T-helper 1 cell treated with Interleukin-12 subunit alpha and Interleukin-12 subunit beta and Interleukin-4 antibody, amounts not matched to agents 30 μg/mL and 1 μg/mL, for 36 hours (primary cell): Measurements from ENCODE around the gene MAB21L3.

Experiments
- H3K27ac Mint-ChIP-seq: one replicate; pipeline ENCODE4 v1.8.0; 2021; ENCODE audit warnings: mild to moderate bottlenecking, mixed read lengths
- H3K27me3 Mint-ChIP-seq: one replicate; pipeline ENCODE4 v1.8.0; 2021; ENCODE audit warnings: low read depth, mixed read lengths
- H3K36me3 Mint-ChIP-seq: one replicate; pipeline ENCODE4 v1.8.0; 2021; ENCODE audit warnings: low read depth, mixed read lengths
- H3K4me1 Mint-ChIP-seq: one replicate; pipeline ENCODE4 v1.8.0; 2021; ENCODE audit warnings: low read depth, mixed read lengths
- H3K4me3 Mint-ChIP-seq: one replicate; pipeline ENCODE4 v1.8.0; 2021; ENCODE audit warnings: mild to moderate bottlenecking, moderate library complexity, mixed read lengths
- H3K9me3 Mint-ChIP-seq: one replicate; pipeline ENCODE4 v1.8.0; 2021; ENCODE audit warnings: mixed read lengths

MAB21L3 gene

GRCh38 chr1:116122955-116123757 is 12.0 kb downstream of the MAB21L3 start:
- no peaks in the 10 kb centered on the region for H3K9me3 Mint-ChIP-seq
- H3K27ac Mint-ChIP-seq = no peak overlapping the region
- no peaks in the 10 kb centered on the region for H3K36me3 Mint-ChIP-seq
- H3K27me3 Mint-ChIP-seq = peaks cover 9% of the 10 kb centered on the region
- no peak overlapping the region for H3K4me3 Mint-ChIP-seq
- H3K4me1 Mint-ChIP-seq = peaks cover 4% of the 10 kb centered on the region

GRCh38 chr1:116123837-116124533 is 12.8 kb downstream of the MAB21L3 start:
- Mint-ChIP-seq H3K36me3 (no peaks in the 10 kb centered on the region), H3K27me3 (peaks cover 9% of the 10 kb centered on the region), H3K4me3 (no peak overlapping the region), H3K27ac (no peak overlapping the region), H3K9me3 (no peaks in the 10 kb centered on the region), H3K4me1 (peaks cover 9% of the 10 kb centered on the region)

- H3K36me3 Mint-ChIP-seq = no peaks in the 10 kb centered on the region
- H3K27ac Mint-ChIP-seq = no peak overlapping the region
- H3K27me3 Mint-ChIP-seq = peaks cover 15% of the 10 kb centered on the region
Measured at GRCh38 chr1:116125758-116126157, 14.6 kb downstream of the MAB21L3 start.

GRCh38 chr1:116126281-116126680 is 15.1 kb downstream of the MAB21L3 start:
- Mint-ChIP-seq H3K4me3 (no peak overlapping the region), H3K9me3 (no peaks in the 10 kb centered on the region), H3K27me3 (peaks cover 15% of the 10 kb centered on the region), H3K36me3 (no peaks in the 10 kb centered on the region), H3K4me1 (peaks cover 9% of the 10 kb centered on the region), H3K27ac (no peak overlapping the region)

More at GRCh38 chr1:116125758-116126157, 14.6 kb downstream of the MAB21L3 start:
- H3K9me3 Mint-ChIP-seq = no peaks in the 10 kb centered on the region
- peaks cover 9% of the 10 kb centered on the region for H3K4me1 Mint-ChIP-seq
- no peak overlapping the region for H3K4me3 Mint-ChIP-seq

- no peaks in the 10 kb centered on the region for H3K9me3 Mint-ChIP-seq
- H3K36me3 Mint-ChIP-seq = no peaks in the 10 kb centered on the region
- H3K27ac Mint-ChIP-seq = no peak overlapping the region
- no peak overlapping the region for H3K4me3 Mint-ChIP-seq
- peaks cover 9% of the 10 kb centered on the region for H3K4me1 Mint-ChIP-seq
- peaks cover 15% of the 10 kb centered on the region for H3K27me3 Mint-ChIP-seq
Measured at GRCh38 chr1:116127123-116127847, 16.1 kb downstream of the MAB21L3 start.

GRCh38 chr1:116127848-116128540 is 16.8 kb downstream of the MAB21L3 start:
- Mint-ChIP-seq H3K4me1 (peaks cover 9% of the 10 kb centered on the region), H3K4me3 (no peak overlapping the region), H3K9me3 (no peaks in the 10 kb centered on the region), H3K27me3 (peaks cover 15% of the 10 kb centered on the region), H3K27ac (no peak overlapping the region), H3K36me3 (no peaks in the 10 kb centered on the region)

GRCh38 chr1:116128664-116129063 is 17.5 kb downstream of the MAB21L3 start:
- no peaks in the 10 kb centered on the region for H3K9me3 Mint-ChIP-seq
- peaks cover 15% of the 10 kb centered on the region for H3K27me3 Mint-ChIP-seq
- H3K27ac Mint-ChIP-seq = no peak overlapping the region
- H3K4me3 Mint-ChIP-seq = no peak overlapping the region
- no peaks in the 10 kb centered on the region for H3K36me3 Mint-ChIP-seq
- peaks cover 9% of the 10 kb centered on the region for H3K4me1 Mint-ChIP-seq

- Mint-ChIP-seq H3K9me3 (no peaks in the 10 kb centered on the region), H3K27ac (no peak overlapping the region), H3K4me3 (no peak overlapping the region), H3K27me3 (peaks cover 20% of the 10 kb centered on the region), H3K36me3 (no peaks in the 10 kb centered on the region), H3K4me1 (peaks cover 9% of the 10 kb centered on the region)
Measured at GRCh38 chr1:116129537-116129936, 18.3 kb downstream of the MAB21L3 start.

GRCh38 chr1:116130356-116130755 is 19.2 kb downstream of the MAB21L3 start:
- Mint-ChIP-seq H3K9me3 (no peaks in the 10 kb centered on the region), H3K4me3 (no peak overlapping the region), H3K4me1 (peaks cover 9% of the 10 kb centered on the region), H3K36me3 (no peaks in the 10 kb centered on the region), H3K27ac (no peak overlapping the region), H3K27me3 (peaks cover 25% of the 10 kb centered on the region)

GRCh38 chr1:116131170-116131569 is 20.0 kb downstream of the MAB21L3 start:
- Mint-ChIP-seq H3K27ac (no peak overlapping the region), H3K4me3 (no peak overlapping the region), H3K36me3 (no peaks in the 10 kb centered on the region), H3K4me1 (peaks cover 9% of the 10 kb centered on the region), H3K9me3 (no peaks in the 10 kb centered on the region), H3K27me3 (peaks cover 22% of the 10 kb centered on the region)

- Mint-ChIP-seq H3K4me3 (no peak overlapping the region), H3K4me1 (peaks cover 5% of the 10 kb centered on the region), H3K36me3 (no peaks in the 10 kb centered on the region), H3K27ac (no peak overlapping the region), H3K27me3 (peaks cover 15% of the 10 kb centered on the region), H3K9me3 (no peaks in the 10 kb centered on the region)
Measured at GRCh38 chr1:116131866-116132605, 20.8 kb downstream of the MAB21L3 start.

GRCh38 chr1:116133696-116134475 is 22.7 kb downstream of the MAB21L3 start:
- H3K4me3 Mint-ChIP-seq = no peak overlapping the region
- H3K9me3 Mint-ChIP-seq = no peaks in the 10 kb centered on the region
- peaks cover 15% of the 10 kb centered on the region for H3K27me3 Mint-ChIP-seq
- no peak overlapping the region for H3K27ac Mint-ChIP-seq
- H3K4me1 Mint-ChIP-seq = peaks cover 2% of the 10 kb centered on the region
- H3K36me3 Mint-ChIP-seq = no peaks in the 10 kb centered on the region

- Mint-ChIP-seq H3K36me3 (no peaks in the 10 kb centered on the region), H3K27me3 (peaks cover 14% of the 10 kb centered on the region), H3K4me3 (no peak overlapping the region), H3K4me1 (peaks cover 5% of the 10 kb centered on the region), H3K9me3 (no peaks in the 10 kb centered on the region), H3K27ac (no peak overlapping the region)
Measured at GRCh38 chr1:116134476-116134773, 23.2 kb downstream of the MAB21L3 start.
